LoVo (cell line): ENCODE measurements around the gene NOD2.

ENCODE experiments used
- DNase-seq: peaks from one replicate; pipeline ENCODE4 v3.0.0-alpha.2; 2016; ENCODE audit warnings: low spot score

The NOD2 gene

DNA sequence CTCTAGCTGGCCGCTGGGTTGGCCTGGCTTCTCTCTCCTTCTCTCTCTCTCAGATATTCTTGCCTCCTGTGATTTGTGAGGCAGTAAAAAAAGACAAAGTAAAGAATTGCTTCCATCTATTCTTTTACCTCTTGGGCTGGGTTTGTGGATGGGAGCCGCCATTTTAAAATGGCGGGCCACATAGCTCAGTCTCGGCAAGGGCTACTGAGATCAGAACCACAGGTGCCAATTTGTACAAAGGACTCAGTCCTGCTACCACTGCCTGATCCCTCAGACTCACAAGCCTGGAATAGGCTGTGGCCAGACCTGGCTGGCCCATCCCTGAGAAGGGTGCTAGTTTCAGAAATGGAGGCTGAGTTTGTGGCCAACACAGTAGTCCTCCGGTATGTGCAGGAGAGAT is 24.1 kb downstream of the NOD2 start:
- DNase-seq = no peak

DNA sequence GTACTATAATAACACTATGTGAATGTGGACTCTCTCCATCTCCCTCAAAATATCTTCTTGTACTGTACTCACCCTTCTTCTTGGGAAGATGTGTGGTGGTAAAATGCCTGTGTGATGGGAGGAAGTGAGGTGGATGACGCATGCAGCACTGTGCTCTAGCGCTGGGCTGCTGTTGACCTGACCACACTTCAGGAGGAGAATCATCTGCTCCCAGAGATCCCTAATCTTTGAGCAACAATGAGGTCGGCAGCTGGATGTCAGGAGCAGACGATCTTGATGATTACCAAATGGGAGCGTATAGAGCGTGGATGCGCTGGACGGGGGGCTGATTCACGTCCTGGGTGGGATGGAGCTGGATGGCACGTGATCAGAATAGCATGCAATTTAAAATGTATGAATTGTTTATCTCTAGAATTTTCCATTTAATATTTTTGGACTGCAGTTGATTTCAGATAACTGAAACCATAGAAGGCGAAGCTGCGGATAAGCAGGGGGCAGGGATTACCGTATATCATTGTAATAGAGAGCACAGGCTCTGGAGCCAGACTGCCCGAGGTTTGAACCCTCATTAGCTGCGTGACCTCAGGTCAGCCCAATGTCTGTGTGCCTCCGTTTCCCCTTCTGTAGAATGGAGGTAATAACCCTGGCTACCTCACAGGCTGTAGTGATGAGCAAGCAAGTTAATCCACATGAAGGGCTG is 24.8 kb downstream of the NOD2 start:
- DNase-seq = no peak

DNA sequence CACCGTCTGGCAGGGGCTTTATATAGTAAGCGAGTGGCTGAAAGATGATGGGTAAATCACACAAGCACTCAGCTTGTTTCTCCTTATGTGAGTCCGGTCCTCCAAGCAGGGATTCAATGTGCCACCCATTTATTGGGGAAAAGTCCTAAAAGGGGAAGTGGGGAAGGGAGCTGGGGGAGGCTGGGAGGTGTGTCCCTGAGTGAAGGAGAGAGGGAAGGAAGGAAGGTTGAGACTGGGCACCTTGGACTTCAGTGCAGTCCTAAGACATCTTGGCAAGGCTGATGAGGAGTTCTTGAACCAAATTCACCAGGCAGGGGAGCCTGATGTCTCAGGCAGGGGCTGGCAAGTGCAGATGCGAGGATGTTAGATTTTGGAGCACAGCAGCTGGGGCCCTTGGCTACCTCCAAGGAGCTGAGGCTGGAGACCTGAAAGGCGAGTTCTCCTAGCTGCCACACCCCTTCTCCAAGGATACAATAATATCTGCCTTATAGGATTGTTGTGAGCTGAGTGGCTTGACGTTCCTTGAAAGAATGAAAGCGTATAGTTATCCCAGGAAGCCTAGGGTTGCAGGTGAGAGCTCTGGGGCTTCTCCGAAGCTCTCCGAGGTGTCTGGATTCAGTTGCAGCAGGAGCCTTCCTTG is 25.5 kb downstream of the NOD2 start:
- DNase-seq = peak; percentile 7

DNA sequence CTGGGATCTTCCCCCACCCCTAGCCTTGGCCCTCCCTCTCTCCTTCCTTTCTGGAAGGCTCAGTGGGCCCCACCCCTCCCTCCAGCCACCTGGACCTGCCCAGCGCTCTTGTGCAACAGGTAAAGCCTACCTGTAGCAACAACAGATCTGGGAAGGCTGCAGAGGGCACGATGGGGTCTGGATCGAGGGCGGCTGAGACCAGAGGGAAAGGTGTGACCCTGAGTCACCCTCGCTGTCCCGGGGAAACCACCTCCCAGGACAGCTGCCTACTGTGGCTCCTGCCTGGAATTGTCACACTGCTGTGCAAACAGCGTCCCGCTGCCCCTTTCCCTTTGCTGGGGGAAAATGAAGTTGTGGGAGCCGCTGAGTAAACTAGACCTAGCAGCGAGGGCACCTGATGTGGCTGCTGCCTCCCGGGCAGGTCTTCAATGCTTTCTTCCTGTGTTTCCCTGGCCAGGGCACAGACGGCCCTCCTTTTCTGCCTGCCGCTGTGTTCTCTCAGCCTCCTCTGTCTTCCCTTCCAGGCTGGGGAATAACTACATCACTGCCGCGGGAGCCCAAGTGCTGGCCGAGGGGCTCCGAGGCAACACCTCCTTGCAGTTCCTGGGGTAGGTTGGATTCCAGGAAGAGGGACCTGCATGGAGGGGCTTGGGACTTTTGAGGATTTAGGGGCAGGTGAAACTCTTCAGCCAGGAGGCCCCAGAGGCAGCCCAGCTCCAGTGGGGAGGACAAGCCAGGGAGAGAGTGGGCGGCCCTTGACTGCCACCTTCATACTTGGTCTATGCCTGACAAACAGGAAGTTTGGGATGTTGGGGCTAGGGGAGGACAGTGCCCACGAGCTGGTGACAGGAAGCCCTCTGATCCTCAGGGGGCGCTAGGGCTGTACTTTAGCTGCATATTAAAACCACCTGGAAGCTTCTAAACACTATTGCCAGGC is 26.3 kb downstream of the NOD2 start:
- no peak for DNase-seq

DNA sequence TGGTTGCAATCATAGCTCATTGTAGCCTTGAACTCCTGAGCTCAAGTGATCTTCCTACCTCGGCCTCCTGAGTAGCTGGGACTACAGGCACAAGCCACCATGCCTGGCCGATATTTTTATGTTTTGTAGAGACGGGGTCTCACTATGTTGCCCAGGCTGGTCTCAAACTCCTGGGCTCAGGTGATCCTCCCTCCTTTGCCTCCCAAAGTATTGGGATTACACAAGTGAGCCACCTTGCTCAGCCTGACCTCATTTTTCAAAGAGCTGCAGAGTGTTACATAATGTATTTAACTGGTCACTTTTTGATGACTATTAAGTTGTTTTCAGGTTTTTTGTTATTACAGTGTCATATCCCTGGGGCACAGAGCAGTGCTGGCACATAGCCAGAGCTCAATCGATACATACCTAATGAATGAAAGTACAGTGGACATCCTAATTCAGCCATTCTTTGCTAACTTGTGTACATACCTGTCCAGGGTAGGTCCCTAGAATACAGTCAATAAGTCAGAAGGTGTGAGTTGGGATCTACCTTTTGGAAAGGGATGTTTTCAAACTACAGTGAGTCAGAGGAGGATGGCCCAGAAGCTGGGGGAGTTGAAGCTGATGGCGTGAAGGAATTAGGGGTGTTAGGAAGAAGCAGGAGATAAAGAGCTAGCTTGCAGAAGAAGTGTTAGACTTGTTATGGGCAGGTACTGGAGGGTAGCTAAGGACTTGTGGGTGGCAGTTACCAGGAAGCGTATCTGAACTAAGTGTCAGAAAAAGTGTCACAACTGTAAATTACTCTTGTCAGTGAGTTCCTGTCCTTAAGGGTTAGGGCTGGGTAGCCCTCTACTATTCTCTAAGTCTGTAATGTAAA is 28.4 kb downstream of the NOD2 start:
- DNase-seq = no peak

DNA sequence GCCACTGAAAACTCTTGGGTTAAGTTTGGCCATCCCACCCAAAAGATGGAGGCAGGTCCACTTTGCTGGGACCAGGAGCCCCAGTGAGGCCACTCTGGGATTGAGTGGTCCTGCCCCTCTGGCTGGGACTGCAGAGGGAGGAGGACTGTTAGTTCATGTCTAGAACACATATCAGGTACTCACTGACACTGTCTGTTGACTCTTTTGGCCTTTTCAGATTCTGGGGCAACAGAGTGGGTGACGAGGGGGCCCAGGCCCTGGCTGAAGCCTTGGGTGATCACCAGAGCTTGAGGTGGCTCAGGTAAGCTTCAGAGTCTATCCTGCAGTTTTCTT is 29.0 kb downstream of the NOD2 start:
- no peak for DNase-seq

DNA sequence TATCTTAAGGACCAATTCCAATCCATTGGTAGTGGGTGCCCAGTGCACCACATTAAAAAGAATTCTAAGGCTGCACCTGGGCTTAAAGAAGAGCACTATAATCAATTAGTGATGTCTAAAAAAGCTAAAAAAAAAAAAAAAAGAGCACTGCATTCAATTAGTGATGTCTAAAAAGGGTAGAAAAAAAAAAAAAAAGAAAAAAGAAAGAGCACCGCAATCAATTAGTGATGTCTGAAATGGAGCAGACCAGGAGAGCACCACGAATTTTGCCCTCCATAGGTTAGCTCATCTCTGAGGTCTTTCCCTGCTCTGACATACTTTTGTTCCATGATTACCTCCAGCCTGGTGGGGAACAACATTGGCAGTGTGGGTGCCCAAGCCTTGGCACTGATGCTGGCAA is 29.6 kb downstream of the NOD2 start:
- no peak for DNase-seq

DNA sequence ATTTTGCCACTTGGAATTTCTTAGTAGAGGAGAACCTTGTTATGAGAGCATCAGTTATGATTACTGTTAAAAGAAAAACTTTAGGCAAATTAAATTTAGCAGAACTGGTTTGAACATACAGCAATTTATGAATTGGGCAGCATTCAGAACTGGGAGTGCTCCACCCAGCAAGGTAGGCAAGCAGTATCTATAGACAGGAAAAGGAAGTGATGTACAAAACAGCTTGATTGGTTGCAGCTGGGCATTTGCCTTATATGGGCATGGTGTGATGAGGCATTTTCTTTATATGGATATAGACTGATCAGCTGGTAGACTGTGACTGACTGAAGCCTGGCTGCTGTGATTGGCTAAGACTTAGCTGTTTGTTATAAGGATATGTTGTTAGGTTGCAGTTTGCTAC is 30.9 kb downstream of the NOD2 start:
- no peak for DNase-seq

DNA sequence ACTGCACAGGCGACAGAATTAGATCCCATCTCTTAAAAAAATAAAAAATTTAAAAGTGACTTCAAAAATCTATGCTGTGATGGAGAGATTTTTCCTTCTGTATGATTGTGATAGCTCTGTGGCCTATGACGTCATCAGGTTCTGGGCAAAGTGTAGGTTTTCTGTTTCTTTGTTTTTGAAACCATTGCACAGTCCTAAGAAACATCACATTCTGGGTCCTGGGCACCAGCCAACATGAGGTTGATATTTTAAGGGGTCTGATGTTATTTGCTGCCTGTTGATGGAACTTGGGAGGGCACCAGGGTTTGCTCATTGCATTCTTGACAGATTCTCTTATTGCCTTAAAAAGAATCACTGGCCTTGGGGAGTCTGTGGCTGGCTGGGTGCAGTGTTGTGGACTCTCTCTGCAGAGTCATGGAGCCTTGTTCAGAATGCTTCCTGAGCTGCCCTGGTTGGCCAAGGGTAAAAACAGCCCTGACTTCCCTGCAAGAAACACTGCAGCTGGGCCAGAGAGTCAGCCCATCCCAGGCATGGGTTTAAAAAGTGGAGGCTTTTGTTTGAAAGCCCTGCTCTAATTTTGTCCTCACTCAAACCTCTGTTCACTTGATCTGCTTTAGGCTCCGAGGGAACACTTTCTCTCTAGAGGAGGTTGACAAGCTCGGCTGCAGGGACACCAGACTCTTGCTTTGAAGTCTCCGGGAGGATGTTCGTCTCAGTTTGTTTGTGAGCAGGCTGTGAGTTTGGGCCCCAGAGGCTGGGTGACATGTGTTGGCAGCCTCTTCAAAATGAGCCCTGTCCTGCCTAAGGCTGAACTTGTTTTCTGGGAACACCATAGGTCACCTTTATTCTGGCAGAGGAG is 38.0 kb downstream of the NOD2 start:
- no peak for DNase-seq

DNA sequence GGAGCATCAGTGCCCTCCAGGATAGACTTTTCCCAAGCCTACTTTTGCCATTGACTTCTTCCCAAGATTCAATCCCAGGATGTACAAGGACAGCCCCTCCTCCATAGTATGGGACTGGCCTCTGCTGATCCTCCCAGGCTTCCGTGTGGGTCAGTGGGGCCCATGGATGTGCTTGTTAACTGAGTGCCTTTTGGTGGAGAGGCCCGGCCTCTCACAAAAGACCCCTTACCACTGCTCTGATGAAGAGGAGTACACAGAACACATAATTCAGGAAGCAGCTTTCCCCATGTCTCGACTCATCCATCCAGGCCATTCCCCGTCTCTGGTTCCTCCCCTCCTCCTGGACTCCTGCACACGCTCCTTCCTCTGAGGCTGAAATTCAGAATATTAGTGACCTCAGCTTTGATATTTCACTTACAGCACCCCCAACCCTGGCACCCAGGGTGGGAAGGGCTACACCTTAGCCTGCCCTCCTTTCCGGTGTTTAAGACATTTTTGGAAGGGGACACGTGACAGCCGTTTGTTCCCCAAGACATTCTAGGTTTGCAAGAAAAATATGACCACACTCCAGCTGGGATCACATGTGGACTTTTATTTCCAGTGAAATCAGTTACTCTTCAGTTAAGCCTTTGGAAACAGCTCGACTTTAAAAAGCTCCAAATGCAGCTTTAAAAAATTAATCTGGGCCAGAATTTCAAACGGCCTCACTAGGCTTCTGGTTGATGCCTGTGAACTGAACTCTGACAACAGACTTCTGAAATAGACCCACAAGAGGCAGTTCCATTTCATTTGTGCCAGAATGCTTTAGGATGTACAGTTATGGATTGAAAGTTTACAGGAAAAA is 38.8 kb downstream of the NOD2 start:
- no peak for DNase-seq

DNA sequence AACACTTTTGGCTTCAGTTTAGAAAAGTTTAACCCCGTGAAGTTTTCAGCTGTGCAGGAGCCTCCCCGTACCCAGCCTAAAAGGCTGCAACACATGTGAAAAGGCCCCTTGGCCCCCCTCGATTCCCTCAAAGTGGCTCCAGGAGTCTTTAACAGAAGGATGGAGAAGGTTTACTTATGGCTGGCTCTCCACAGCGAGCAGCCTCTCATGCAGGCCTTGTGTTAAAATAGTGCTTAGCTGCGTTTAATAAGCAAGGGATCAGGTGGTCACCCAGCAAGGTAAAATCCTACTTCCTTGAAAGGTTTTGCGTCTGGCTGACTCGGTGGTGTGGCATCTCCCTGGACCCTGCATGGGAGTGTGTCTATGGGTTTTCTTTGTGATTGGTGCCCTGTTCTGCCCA is 40.1 kb downstream of the NOD2 start:
- DNase-seq = no peak

DNA sequence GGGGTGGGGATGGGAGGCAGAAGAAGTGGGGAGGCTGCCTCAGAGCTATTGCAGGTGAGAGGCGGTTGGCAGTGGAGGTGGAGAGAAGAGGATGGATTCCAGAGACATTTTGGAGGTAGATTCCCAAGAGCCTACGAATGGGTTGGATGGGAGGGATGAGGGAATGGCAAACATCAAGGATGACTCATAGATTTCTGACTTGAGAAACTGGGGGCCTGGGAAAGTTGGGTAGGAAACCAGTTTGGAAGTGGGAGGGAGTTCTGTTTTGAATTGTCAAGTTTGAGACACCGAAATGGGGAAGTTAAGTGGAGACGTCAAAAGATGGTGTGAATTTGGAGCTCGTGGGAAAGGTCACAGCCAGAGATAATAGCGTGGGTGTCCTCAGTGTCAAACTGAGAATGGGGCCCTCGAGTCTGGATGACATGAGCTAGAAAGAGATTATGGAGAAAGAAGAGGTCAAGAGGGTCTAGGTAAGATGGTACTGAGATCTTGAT is 42.3 kb downstream of the NOD2 start:
- no peak for DNase-seq

DNA sequence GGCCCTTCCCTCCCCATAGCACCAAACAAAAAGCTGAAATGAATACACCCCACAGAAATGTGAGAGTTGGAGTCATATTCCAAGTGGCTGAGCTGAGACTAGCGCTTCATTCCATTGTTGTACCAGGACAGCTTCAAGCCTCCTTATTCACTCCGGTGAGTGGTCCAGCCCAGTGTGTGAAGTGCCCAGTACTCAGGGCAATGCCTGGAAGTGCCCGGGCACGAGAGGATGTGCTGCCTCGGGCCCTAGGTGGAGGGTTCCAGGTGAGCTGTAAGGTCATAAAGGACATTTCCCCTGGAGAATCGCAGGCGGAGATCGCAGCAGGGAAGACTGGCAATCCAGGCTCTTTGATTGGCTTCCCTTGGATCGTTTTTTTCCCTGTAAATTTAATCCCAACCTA is 43.0 kb downstream of the NOD2 start:
- no peak for DNase-seq

DNA sequence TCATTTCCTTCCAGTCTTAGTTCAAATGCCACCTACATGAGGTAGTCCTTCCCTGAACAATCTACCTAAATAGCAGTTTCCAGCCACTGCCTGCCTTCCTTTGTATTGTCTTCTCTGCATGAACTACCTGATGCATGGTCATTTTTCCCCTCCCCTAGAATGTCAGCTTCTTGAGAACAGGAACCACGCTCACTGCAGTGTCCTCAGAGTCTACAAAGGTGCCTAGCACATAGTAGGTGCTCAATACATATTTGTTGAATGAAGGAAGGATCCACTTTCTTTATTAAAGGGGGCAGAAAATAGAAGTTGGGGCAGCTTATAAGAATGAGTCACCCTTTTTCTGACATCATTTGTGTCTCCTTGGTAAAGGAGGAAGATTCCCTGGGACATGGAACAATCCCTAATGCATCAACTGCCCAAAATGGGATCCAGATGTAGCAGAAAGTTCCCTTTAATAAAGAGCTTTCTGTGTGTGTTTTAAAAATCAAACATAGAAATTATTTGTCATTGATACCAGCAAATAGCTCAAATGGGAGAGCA is 44.1 kb downstream of the NOD2 start:
- no peak for DNase-seq

DNA sequence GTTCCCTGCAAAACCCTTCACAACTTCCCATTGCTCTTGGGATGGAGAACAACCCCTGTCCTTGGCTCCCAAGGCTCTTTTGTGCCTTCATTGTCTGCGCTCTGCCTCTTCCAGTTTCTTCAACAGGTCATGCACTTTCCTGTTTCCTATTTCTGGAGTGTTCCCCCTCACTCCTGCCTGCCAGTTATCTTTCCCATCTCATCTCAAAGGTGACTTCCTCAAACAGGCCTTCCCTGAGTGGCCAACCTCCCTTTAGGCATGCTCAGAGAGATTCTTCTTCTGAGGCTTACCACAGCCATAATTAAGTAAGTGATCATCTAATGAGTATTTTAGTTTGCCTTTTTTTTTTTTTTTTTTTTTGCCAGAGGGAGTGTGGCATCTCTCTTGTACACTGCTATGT is 45.6 kb downstream of the NOD2 start:
- no peak for DNase-seq

DNA sequence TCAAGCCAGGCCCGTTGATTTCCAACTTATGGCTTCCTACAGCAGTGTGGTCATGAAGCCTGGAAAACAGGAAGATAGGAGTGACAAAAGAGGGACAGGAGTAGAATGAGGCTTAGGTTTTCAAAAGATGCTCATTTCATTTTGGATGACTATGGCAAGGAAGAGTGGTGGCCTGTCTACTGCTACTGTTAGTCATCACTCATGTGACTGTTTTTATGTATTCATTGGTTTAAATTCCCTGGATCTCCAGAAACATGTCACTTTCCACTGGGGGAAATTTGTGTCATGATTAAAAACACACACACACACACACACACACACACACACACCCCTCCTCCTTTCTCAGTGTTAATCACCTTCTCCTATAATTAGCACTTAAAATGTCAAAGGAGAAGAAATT is 47.3 kb downstream of the NOD2 start:
- DNase-seq = no peak

DNA sequence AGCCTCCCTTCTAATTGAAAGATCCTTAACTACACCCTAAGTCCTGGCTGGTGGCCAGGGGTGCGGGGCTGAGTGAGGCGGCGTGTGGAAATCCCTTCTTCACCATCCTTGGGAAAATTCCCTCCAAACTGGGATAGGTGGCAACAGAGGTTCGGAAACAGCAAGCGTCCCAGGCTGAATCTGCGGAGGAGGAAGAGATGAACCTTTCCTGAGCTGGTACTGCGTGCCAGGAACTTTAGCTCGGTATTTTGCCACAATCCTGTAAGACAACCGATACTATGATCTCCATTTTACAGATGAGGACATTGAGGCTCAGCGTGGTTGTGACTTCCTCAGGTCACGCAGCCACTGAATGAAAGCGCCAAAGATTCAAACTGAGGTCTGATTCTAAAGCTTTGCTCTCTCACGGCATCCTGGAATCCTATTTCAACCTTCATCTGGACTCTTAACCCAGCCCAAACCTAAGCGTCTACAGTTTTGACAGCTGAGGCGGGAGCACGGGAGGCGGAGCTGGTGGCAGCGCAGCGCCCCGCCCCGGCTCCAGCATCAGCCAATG is 47.9 kb downstream of the NOD2 start:
- DNase-seq = no peak

DNA sequence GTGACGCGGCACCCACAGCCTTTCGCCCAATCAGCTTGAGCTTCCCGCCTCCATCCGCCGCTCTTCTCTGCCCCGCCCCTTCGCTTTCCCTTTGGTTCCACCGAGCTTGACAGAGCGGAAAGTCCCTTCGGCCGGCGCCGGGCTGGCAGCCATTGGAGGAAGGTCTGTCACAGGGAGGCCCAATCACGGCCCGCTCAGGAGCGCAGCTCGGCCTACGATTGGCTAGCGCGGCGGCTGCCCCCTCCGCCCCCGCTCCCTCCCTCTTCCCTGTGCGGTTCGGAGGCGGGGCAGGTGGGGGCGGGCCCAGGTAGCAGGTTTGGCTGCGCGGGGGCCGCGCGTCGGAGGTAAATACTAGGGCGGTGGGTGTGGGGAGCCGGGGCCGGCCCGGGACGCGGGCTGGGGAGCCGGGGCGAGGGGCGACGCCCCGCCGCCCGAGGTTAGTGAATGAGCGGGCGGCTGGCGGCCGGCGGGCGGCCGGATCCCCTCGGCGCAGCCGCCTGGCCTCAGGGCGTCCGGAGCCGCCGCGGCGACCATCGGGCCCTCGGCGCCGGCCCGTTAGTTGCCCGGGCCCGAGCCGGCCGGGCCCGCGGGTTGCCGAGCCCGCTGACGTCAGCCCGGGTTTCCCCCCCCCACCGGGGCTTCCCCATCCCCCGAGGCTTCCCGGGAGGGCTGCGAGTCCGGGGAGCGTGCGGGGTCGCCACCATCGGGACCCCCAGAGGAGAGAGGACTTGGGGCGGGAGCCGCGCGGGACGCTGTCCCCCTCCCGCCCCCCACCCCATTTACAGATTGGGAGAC is 48.6 kb downstream of the NOD2 start, which contains the start of gene CYLD:
Gene CYLD, plus strand, starts transcription at position 306 of the 795 bp plus-strand sequence. CDS start 7,613 bp downstream, outside the sequence.
- DNase-seq = peak; percentile 99
